SU-DHL-6 (cell line): ENCODE measurements around the gene CATSPER3.

ENCODE experiments used
- CTCF ChIP-seq: fragments of 200-600 bp; sonication (generic); IDR thresholded peaks from one replicate; pipeline ENCODE4 v1.5.1; 2017; ENCODE audit warnings: antibody characterized with exemption, mild to moderate bottlenecking, low read length, moderate library complexity; ENCODE audit not compliant: insufficient read depth, poor library complexity, severe bottlenecking
- EZH2phosphoT487 ChIP-seq: fragments of 200-600 bp; sonication (generic), shearing (Covaris generic); conservative IDR thresholded peaks from 2 replicates; pipeline ENCODE4 v1.6.1; 2018; ENCODE audit warnings: mild to moderate bottlenecking, antibody characterized with exemption, low read length, moderate library complexity, mixed read lengths

GRCh38 chr5:134997015-134997414 lies 29.3 kb downstream of the CATSPER3 start:
- no peak for TF ChIP-seq CTCF
- no peak for TF ChIP-seq EZH2phosphoT487
